Measurements from ENCODE around the gene STARD7. TPM values are rescaled to one million over a fixed set of nuclear protein-coding genes. Genes with fewer than 3 reads are reported as not detected.

STARD7 gene
- total and polyA plus RNA-seq, 2 of the 13 experiments (the other 11 are each of a cell fraction or from before 2014, with no cell fraction given), result 88.2 to 300 TPM

GRCh38 chr2:96251721-96252292 lies 43.2 kb upstream of the STARD7 start (continued):
- TF ChIP-seq ZNF609 (CRISPR knock-in tag; IDR thresholded peaks at IDR 0.05; ENCODE audit: borderline replicate concordance) (no peak; the same call in 1 of the 2 replicates), YEATS2 (CRISPR knock-in tag; IDR thresholded peaks at IDR 0.05; ENCODE audit: borderline replicate concordance) (peak; percentile 16; the same call in 1 of the 2 replicates), E2F2 (CRISPR knock-in tag; IDR thresholded peaks at IDR 0.05; ENCODE audit: borderline replicate concordance) (no peak), TCF12 (IDR thresholded peaks at IDR 0.05) (no peak), TCF12 (CRISPR knock-in tag; IDR thresholded peaks at IDR 0.05) (0 out of 2 replicates have a peak, but pooled peaks have one; percentile 51), ZNF577 (CRISPR knock-in tag; IDR thresholded peaks at IDR 0.05; ENCODE audit: borderline replicate concordance, low read depth) (no peak), HOXA3 (CRISPR knock-in tag; IDR thresholded peaks at IDR 0.05) (peak; percentile 62; the same call in 1 of the 2 replicates), MED8 (CRISPR knock-in tag; IDR thresholded peaks at IDR 0.05; ENCODE audit: insufficient replicate concordance) (peak; percentile 31), ZBTB43 (CRISPR knock-in tag; conservative IDR thresholded peaks at IDR 0.05) (no peak), ZNF441 (CRISPR knock-in tag; IDR thresholded peaks at IDR 0.05; ENCODE audit: borderline replicate concordance) (no peak), DRAP1 (CRISPR knock-in tag; IDR thresholded peaks at IDR 0.05) (0 out of 2 replicates have a peak, but pooled peaks have one; percentile 9), MTF2 (CRISPR knock-in tag; IDR thresholded peaks at IDR 0.05; ENCODE audit: borderline replicate concordance) (no peak), ARNT (IDR thresholded peaks at IDR 0.05) (no peak), SKIL (CRISPR knock-in tag; IDR thresholded peaks at IDR 0.05; ENCODE audit: borderline replicate concordance) (no peak), ZBTB20 (CRISPR knock-in tag; IDR thresholded peaks at IDR 0.05; ENCODE audit: borderline replicate concordance, low read depth) (no peak), CEBPB (IDR thresholded peaks at IDR 0.05; ENCODE audit: borderline replicate concordance, low read depth, low read length) (no peak), ZNF331 (CRISPR knock-in tag; IDR thresholded peaks at IDR 0.05) (peak; percentile 77), ZBTB34 (CRISPR knock-in tag; IDR thresholded peaks at IDR 0.05) (no peak)
